ENCODE results near the gene NEU3. TPM values are rescaled to one million over a fixed set of nuclear protein-coding genes. Genes with fewer than 3 reads are reported as not detected.
"Not testable (repeated sequence)": the region's sequence is repeated elsewhere in the genome, so short reads cannot be mapped to it uniquely, and the experiment has no call there.

The NEU3 gene
- polyA plus RNA-seq, 3 donors: 2.3 to 25.1 (median 3.9) TPM

GRCh38 chr11:74989260-74989638 is 516 bp downstream of the NEU3 start:
- peaks cover 12 to 23% of the 10 kb centered on the region in 2 donors for H3K36me3 Mint-ChIP-seq
- H3K9me3 Mint-ChIP-seq: no peaks in the 10 kb centered on the region
- Histone ChIP-seq H3K9ac (ENCODE audit: insufficient read depth, low read length, poor library complexity, severe bottlenecking) (peak overlapping the region; percentile 73), H4K20me1 (ENCODE audit: insufficient read depth, low read length) (no peaks in the 10 kb centered on the region), H3K36me3 (replicated peaks in 1 of 2; ENCODE audit: control insufficient read depth in 1 of 2, insufficient read depth in 2 of 2, low read length in 2 of 2) (peaks cover 6 to 7% of the 10 kb centered on the region in 2 donors), H3K4me3 (replicated peaks in 1 of 3; ENCODE audit: low read depth in 2 of 3, low read length in 3 of 3) (peak overlapping the region; percentile 64 to 89 (median 79)), H3K79me2 (ENCODE audit: insufficient read depth, low read length) (peaks cover 35% of the 10 kb centered on the region), H3K4me2 (replicated peaks; ENCODE audit: extremely low read depth, low read length, poor library complexity, severe bottlenecking) (peak overlapping the region; percentile 75), H3K9me3 (replicated peaks in 1 of 2; ENCODE audit: control insufficient read depth in 1 of 2, insufficient read depth in 1 of 2, low read length in 2 of 2) (no peaks in the 10 kb centered on the region), H3K27ac (ENCODE audit: low read depth in 1 of 2, low read length in 2 of 2) (peak overlapping the region; percentile 71 to 82), H3K27me3 (ENCODE audit: control insufficient read depth in 2 of 2, insufficient read depth in 2 of 2, low read length in 2 of 2) (no peaks in the 10 kb centered on the region), H3K4me1 (ENCODE audit: control insufficient read depth in 1 of 2, insufficient read depth in 2 of 2, low read length in 2 of 2) (peaks cover 21 to 36% of the 10 kb centered on the region in 2 donors), H2AFZ (ENCODE audit: insufficient read depth, low read depth, low read length, poor library complexity, severe bottlenecking) (peak overlapping the region; percentile 80)
- no peaks in the 10 kb centered on the region for H3K27me3 Mint-ChIP-seq (ENCODE audit: low read depth in 3 of 3)
- H3K27ac Mint-ChIP-seq: peak overlapping the region; percentile 90 to 97 (median 94)
- intact Hi-C loops (cut with micrococcal nuclease): loop anchor here in 1 of 2 donors (5.0 kb wide), 1 partner anchor 37 kb away; no protein-coding TSS in a partner anchor
- H3K4me1 Mint-ChIP-seq: peaks cover 34% of the 10 kb centered on the region
- 0% methylated on average over 2 of the region's 8 CpGs for WGBS (ENCODE audit: insufficient coverage)
- peak overlapping the region; percentile 97 to 98 for H3K4me3 Mint-ChIP-seq
- peak in 2 of 3 donors; percentile 29 to 44 for DNase-seq
- no peak for TF ChIP-seq CTCF (IDR thresholded peaks at IDR 0.05)

- Mint-ChIP-seq H3K27ac (peak overlapping the region; percentile 39 to 97 (median 94)), H3K36me3 (peaks cover 21 to 28% of the 10 kb centered on the region in 2 donors), H3K4me1 (peaks cover 34% of the 10 kb centered on the region), H3K4me3 (peak overlapping the region; percentile 66 to 98)
- not testable (repeated sequence) for H3K9ac ChIP-seq (ENCODE audit: insufficient read depth, low read length, poor library complexity, severe bottlenecking); H2AFZ ChIP-seq (ENCODE audit: insufficient read depth, low read depth, low read length, poor library complexity, severe bottlenecking); H4K20me1 ChIP-seq (ENCODE audit: insufficient read depth, low read length); H3K27me3 Mint-ChIP-seq (ENCODE audit: low read depth in 3 of 3); H3K9me3 Mint-ChIP-seq; H3K9me3 ChIP-seq (replicated peaks in 1 of 2; ENCODE audit: control insufficient read depth in 1 of 2, insufficient read depth in 1 of 2, low read length in 2 of 2); H3K27me3 ChIP-seq (ENCODE audit: control insufficient read depth in 2 of 2, insufficient read depth in 2 of 2, low read length in 2 of 2)
- Histone ChIP-seq H3K79me2 (ENCODE audit: insufficient read depth, low read length) (peaks cover 35% of the 10 kb centered on the region), H3K4me3 (replicated peaks in 1 of 3; ENCODE audit: low read depth in 2 of 3, low read length in 3 of 3) (peak overlapping the region in 1 of 3 experiments; percentile 79), H3K27ac (ENCODE audit: low read depth in 1 of 2, low read length in 2 of 2) (peak overlapping the region; percentile 9 to 82), H3K36me3 (replicated peaks in 1 of 2; ENCODE audit: control insufficient read depth in 1 of 2, insufficient read depth in 2 of 2, low read length in 2 of 2) (peaks cover 15 to 16% of the 10 kb centered on the region in 2 donors), H3K4me2 (replicated peaks; ENCODE audit: extremely low read depth, low read length, poor library complexity, severe bottlenecking) (peak overlapping the region; percentile 75), H3K4me1 (ENCODE audit: control insufficient read depth in 1 of 2, insufficient read depth in 2 of 2, low read length in 2 of 2) (peaks cover 21 to 36% of the 10 kb centered on the region in 2 donors)
- intact Hi-C loops (cut with micrococcal nuclease): loop anchor here (2.0 to 10.0 kb wide), 2 partner anchors 41 to 55 kb away; partner anchors contain the start of genes SPCS2 (in 1 of the 2) and XRRA1 (in 1 of the 2)
- peak; percentile 81 to 93 (median 89) for DNase-seq
- WGBS (ENCODE audit: insufficient coverage): 0% methylated on average over 2 of the region's 4 CpGs
Measured at GRCh38 chr11:74990150-74990549, 1.4 kb downstream of the NEU3 start.
